Esophagus muscularis mucosa (tissue), 4 donors: ENCODE results near the gene NT5DC2.

Experiments used
- EP300 ChIP-seq: sonication (generic); formaldehyde crosslinking; IDR thresholded peaks from one replicate; pipeline ENCODE4 v1.6.1; 2017; ENCODE audit warnings: antibody characterized with exemption
- POLR2A ChIP-seq: fragments of 450-650 bp; IDR thresholded peaks from one replicate; pipeline ENCODE4 v1.6.1; 2017; ENCODE audit warnings: antibody characterized with exemption, moderate library complexity, mild to moderate bottlenecking, low read depth
- POLR2AphosphoS5 ChIP-seq, 2 donors: sonication (generic); formaldehyde crosslinking; IDR thresholded peaks; one replicate each; pipeline ENCODE4 v1.6.1; 2017; ENCODE audit warnings: antibody characterized with exemption in 2 of 2
- TF ChIP-seq, protein P1 (sequence below), 3 experiments: fragments of 200-600 bp in 2 of 3; fragments of 450-650 bp in 1 of 3; sonication (generic) in 2 of 3; IDR thresholded peaks; one replicate each; pipeline ENCODE4 v1.5.1; 2017 to 2019; ENCODE audit warnings: antibody characterized with exemption in 3 of 3, mild to moderate bottlenecking in 2 of 3, moderate library complexity in 1 of 3

DNA sequence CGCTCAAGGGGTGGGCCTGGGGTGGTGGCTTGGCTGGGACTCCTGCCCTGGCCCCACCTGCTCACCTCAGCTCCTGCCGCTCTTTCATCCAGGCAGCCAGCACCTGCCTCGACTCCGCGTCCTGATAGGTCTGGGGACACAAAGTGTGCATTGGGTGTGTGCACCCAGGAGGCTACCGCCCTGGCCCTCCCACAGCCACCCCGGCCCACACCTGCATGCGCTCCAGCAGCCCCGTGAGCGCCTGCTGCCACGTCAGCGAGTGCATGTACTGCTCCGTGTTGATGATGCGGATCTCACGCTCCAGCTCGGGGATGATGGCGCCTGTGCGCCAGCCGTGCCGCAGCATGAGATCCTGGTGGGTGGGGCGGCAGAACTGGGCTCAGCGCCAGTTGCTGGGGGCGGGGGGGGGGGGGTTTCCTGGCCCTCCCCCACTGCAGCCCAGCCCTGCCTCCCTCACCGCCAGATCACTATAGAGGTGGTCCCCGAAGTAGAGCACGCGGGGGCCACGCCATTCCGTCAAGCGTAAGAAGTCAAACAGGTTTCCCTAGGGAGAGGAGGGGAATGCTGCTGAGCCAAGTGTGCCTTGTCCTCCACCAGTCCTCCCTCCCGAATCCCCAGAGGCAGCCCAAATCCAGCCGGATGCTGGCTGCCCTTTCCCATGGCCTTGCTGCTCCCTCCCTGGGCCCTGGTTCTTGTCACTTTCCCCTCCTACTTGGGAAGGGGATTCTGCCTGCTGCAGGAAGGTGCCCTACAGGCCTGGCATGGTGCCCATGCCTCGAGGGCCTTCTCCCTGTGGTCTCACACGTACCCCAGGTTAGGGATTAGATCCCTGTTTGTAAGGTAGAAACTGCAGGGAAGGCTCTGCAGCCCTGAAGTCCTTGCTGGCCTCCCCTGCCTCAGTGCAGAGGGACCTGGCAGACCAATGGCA, 8.6 kb downstream of the NT5DC2 start:
- peak; percentile 2 to 24 for TF ChIP-seq POLR2AphosphoS5 (IDR thresholded peaks at IDR 0.05)
- TF ChIP-seq, protein P1, sequence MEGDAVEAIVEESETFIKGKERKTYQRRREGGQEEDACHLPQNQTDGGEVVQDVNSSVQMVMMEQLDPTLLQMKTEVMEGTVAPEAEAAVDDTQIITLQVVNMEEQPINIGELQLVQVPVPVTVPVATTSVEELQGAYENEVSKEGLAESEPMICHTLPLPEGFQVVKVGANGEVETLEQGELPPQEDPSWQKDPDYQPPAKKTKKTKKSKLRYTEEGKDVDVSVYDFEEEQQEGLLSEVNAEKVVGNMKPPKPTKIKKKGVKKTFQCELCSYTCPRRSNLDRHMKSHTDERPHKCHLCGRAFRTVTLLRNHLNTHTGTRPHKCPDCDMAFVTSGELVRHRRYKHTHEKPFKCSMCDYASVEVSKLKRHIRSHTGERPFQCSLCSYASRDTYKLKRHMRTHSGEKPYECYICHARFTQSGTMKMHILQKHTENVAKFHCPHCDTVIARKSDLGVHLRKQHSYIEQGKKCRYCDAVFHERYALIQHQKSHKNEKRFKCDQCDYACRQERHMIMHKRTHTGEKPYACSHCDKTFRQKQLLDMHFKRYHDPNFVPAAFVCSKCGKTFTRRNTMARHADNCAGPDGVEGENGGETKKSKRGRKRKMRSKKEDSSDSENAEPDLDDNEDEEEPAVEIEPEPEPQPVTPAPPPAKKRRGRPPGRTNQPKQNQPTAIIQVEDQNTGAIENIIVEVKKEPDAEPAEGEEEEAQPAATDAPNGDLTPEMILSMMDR (IDR thresholded peaks at IDR 0.05) = no peak
- no peak for TF ChIP-seq POLR2A
- TF ChIP-seq EP300 = no peak
